Left ventricle myocardium superior (tissue), 1 donor: ENCODE results near the gene ERP44. TPM values are rescaled to one million over a fixed set of nuclear protein-coding genes. Genes with fewer than 3 reads are reported as not detected.
"Not testable (repeated sequence)": the region's sequence is repeated elsewhere in the genome, so short reads cannot be mapped to it uniquely, and the experiment has no call there.

Experiments
- ATAC-seq: fragments of 200-7000 bp; cut with Tn5 transposase; one replicate; pipeline ENCODE4 v1.9.1; 2020; ENCODE audit warnings: mild to moderate bottlenecking, moderate library complexity
- DNase-seq: peaks from one replicate; pipeline ENCODE4 v3.0.0-alpha.2; 2020
- intact Hi-C: fragments of 100-400 bp; cut with micrococcal nuclease; formaldehyde crosslinking; loops from one replicate; pipeline ENCODE4 v1.11.0; 2022
- total RNA-seq: library from RNA; stranded (reverse); fragmentation: NEBNext Ultra II Directional; extraction: Animal tissue kit (Norgen Biotek cat#: 25700); gene quantifications from one replicate; pipeline ENCODE4 v1.2.1, GENCODE V29; 2021
- donor health status: DM: no; HTN: yes; CAD: no; lungs with severe emphysema.

The ERP44 gene
- total RNA-seq, 1 donor from 2014 or later: 15.0 TPM

GRCh38 chr9:100105861-100106260 lies 7.1 kb upstream of the ERP44 start:
- no peak for ATAC-seq
- intact Hi-C loops: no loop called here
- DNase-seq: no peak

DNA sequence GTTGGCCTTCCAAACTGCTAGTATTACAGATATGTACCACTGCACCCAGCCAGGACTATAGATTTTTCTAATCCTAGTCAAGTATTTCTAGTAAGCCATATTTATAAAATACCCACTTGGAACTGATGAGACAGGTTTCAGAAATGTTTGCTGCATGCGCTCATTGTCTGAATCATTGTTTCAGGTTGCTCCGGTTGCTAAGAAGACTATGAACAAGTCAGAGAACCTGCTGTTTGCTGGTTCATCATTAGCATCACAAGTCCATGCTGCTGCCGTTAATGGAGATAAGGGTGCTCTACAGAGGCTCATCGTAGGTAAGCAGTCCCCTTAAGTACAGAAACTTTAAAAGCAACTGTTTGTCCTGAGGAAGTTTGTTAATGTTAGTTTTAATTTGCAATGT lies 5.5 kb upstream of the ERP44 start:
- DNase-seq: no peak
- intact Hi-C loops: no loop called here
- no peak for ATAC-seq

DNA sequence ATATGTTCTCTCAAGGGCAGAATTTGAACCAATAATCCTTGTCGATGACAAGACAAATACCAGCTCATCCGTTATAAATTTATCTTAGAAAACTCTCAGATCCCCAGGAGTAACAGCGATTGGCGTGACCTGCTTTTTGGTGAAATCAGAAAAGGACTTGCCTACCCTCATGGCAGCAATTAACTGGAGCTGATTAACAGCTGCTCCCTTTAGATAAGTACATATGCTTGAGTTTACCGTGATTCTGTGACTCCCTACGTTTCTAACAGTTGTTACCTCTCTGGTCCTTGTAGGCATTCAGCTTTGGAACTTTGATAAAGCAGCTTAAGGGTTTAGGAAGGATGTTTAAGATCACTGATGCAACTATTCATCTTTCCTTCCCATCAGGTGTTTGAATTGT lies 2.8 kb upstream of the ERP44 start:
- intact Hi-C loops: no loop called here
- ATAC-seq: no peak
- no peak for DNase-seq

GRCh38 chr9:100100146-100100667 lies 1.4 kb upstream of the ERP44 start:
- DNase-seq (no peak), ATAC-seq (no peak)
- intact Hi-C loops: no loop called here

DNA sequence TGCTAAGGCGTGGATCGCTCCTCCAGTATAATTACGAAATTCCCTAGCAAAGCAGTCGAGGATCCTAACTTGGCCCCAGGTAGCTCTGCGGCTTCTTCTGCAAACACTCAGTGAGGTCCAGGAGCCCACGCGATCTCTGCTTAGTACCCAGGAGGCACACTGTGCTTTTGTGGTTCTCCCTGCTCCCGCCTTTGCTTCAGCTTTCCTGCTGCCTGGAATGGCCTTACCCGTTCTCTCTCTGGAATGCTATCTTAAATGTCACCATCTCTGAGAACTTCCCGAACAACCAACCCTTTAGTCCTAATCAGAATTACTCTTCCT lies 882 bp upstream of the ERP44 start:
- peak; percentile 38 for DNase-seq
- intact Hi-C loops: no loop called here
- ATAC-seq: peak; percentile 15

- intact Hi-C loops: no loop called here
- ATAC-seq (peak; percentile 35), DNase-seq (peak; percentile 54)
These were observed 534 bp downstream of the ERP44 start for GRCh38 chr9:100098046-100098886.

GRCh38 chr9:100096378-100096916 lies 2.4 kb downstream of the ERP44 start:
- intact Hi-C loops: no loop called here
- ATAC-seq (no peak), DNase-seq (no peak)

- intact Hi-C loops, ATAC-seq, DNase-seq: not testable (repeated sequence)
These were observed 4.4 kb downstream of the ERP44 start for GRCh38 chr9:100094411-100094810.

DNA sequence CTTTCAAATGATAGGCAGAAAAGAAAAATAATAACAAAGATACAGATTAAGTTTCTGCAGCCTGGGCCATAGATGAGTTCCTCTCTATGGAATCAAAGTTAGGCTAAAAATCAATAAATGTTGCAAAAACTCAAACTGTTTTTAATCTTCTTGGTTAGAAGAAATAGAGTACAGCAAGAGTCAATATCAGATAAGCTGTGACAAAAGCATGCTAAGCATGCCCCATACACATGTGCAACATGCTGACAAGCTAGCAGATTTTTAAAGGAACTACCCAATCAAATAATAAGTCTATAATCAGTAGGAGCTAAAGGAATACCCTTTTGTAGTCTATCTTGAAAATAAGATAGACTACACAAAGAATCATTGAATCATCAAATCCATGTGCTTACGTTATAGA lies 6.7 kb downstream of the ERP44 start:
- ATAC-seq (no peak), DNase-seq (no peak)
- intact Hi-C loops: no loop called here

DNA sequence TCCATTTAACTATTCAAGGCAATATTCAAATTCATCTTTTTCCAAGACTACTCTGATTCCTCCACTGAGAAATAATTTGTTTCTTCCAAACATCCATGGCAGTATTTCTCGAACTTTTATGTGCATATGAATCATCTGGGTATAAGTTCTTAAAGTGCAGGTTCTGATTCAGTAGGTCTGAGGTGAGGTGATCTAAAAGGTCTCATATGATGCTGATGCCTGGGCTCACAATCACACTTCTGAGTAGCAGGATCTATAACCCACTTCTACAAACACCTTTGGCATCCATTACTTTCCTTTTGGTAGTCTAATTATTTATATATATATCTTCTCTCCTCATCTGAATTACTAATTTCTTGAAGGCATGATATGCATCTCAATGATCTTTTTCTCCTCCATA lies 7.2 kb downstream of the ERP44 start:
- intact Hi-C loops: no loop called here
- ATAC-seq: no peak
- no peak for DNase-seq

DNA sequence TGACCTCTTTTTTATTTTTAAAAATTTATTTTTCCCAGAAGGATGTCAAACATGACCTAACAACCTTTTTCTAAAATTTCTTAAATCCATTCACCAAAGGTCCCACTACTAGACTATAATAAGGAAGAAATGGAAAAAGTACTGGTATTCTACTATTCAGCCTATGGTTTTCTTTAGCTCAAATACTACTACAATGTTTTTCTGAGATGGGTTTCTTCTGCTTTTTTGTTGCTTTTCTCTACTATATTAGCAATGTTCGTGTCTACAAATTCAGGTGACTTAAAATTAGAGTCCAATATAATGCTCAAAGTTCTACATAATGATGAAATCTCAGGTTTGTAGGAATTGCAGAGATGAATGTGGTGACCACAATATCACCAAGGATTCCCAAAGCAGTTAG lies 7.9 kb downstream of the ERP44 start:
- intact Hi-C loops: no loop called here
- DNase-seq: no peak
- ATAC-seq: no peak

DNA sequence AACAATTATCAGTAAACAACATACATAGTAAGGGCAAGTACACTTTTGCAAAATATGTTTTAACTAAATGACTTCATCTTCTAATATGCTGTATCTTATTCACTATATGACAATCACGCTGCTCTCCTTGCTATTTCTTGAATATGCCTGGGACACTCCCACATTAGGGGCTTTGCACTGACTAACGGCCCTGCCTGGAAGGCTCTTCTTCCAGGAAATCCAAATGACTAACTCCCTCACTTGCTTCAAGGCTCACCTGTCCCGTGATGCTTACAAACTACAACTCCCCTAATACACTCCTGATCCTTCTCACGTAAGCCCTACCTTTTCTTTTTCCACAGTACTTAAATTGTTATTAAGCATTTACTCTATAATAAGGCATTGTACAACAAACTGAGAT lies 10.6 kb downstream of the ERP44 start:
- intact Hi-C loops: no loop called here
- ATAC-seq (no peak), DNase-seq (no peak)

- ATAC-seq (no peak), DNase-seq (no peak)
- intact Hi-C loops: no loop called here
These were observed 11.6 kb downstream of the ERP44 start for GRCh38 chr9:100087218-100087617.

GRCh38 chr9:100086097-100086635 lies 12.6 kb downstream of the ERP44 start:
- no peak for ATAC-seq
- no peak for DNase-seq
- intact Hi-C loops: no loop called here

DNA sequence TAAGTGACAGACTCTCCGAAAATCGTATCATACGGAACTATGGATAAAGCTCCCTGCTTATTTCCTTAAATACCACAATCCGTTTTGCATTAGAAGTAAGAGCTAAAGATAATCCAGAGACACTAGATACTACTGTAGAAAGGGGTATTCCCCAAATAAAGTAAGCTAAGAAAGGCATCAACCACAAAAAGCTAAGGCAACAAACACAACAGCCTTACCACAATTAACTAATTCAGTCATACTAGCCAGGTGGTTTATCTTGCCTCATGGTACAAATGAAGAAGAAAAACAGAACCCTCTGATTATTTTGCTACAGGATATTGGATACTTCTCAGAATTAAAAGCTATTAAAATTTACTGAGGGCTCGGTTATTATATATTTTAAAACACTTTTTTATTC lies 14.1 kb downstream of the ERP44 start:
- no peak for ATAC-seq
- intact Hi-C loops: no loop called here
- no peak for DNase-seq

DNA sequence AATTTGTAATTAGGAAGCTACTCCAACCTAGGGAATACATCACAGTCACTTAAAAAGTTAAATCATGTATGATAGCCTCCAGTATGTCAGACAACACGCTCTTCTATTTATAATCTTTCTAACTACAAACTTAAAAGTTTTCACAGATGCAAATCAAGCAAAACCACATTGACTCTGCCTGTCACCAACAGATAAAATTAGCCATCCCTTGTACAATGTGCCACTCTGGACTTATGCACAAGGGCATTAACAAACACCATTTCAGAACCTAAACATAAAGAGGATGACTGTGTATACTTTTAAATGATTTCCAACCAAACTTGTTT lies 14.7 kb downstream of the ERP44 start:
- no peak for DNase-seq
- intact Hi-C loops: no loop called here
- no peak for ATAC-seq

- ATAC-seq (no peak), DNase-seq (no peak)
- intact Hi-C loops: no loop called here
These were observed 15.2 kb downstream of the ERP44 start for GRCh38 chr9:100083448-100084127.

DNA sequence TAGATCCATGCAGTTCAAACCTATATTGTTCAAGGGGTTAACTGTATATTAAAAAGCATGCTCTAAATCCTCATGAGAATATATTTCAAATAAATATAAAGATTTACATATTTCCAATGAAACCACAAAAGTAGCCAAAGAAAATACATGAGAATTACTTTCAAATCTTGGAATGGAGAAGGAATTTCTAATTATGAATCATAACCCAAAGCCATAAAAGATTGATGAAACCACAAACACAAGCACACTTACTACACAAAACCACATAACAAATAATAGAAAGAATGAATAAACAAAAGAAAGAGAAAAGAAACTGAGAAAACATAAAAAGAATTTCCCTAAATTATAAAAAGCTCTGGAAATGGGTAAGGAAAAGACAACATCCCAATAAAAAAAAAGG lies 16.0 kb downstream of the ERP44 start:
- DNase-seq (no peak), ATAC-seq (no peak)
- intact Hi-C loops: no loop called here

GRCh38 chr9:100076256-100076655 lies 22.5 kb downstream of the ERP44 start:
- ATAC-seq, intact Hi-C loops, DNase-seq: not testable (repeated sequence)

GRCh38 chr9:100074989-100075388 lies 23.8 kb downstream of the ERP44 start:
- intact Hi-C loops: no loop called here
- ATAC-seq: no peak
- no peak for DNase-seq
